Karpas-422 (cell line): ENCODE results near the gene SFTA2. TPM values are rescaled to one million over a fixed set of nuclear protein-coding genes. Genes with fewer than 3 reads are reported as not detected.
"Not testable (repeated sequence)": the region's sequence is repeated elsewhere in the genome, so short reads cannot be mapped to it uniquely, and the experiment has no call there.

Experiments
- DNase-seq: peaks from one replicate; pipeline ENCODE4 v3.0.0-alpha.2; 2015
- H2AFZ ChIP-seq: fragments of 200-600 bp; sonication (generic); 2 replicates; pipeline ENCODE4 v1.6.1; 2014; ENCODE audit warnings: antibody characterized with exemption, low read length, mixed read lengths
- H3K27ac ChIP-seq: fragments of 200-600 bp; sonication (generic); 2 replicates; pipeline ENCODE4 v1.5.1; 2014; ENCODE audit warnings: mild to moderate bottlenecking, low read length, moderate library complexity
- H3K27me3 ChIP-seq: fragments of 200-600 bp; sonication (generic); 2 replicates; pipeline ENCODE4 v1.6.1; 2014; ENCODE audit warnings: low read length, mixed read lengths
- H3K36me3 ChIP-seq: fragments of 200-600 bp; sonication (generic); 2 replicates; pipeline ENCODE4 v1.6.1; 2014; ENCODE audit warnings: low read length, mixed read lengths; ENCODE audit not compliant: insufficient read depth
- H3K4me1 ChIP-seq: fragments of 200-600 bp; sonication (generic); 2 replicates; pipeline ENCODE4 v1.6.1; 2014; ENCODE audit warnings: mild to moderate bottlenecking, low read length, mixed read lengths
- H3K4me2 ChIP-seq: fragments of 200-600 bp; sonication (generic); 2 replicates; pipeline ENCODE4 v1.6.1; 2014; ENCODE audit warnings: low read length, low read depth, mild to moderate bottlenecking; ENCODE audit not compliant: poor library complexity, severe bottlenecking
- H3K4me3 ChIP-seq: fragments of 200-600 bp; sonication (generic); 2 replicates; pipeline ENCODE4 v1.5.1; 2014; ENCODE audit warnings: mild to moderate bottlenecking, antibody characterized with exemption, low read length, mixed read lengths
- H3K79me2 ChIP-seq: fragments of 200-600 bp; sonication (generic); 2 replicates; pipeline ENCODE4 v1.6.1; 2014; ENCODE audit warnings: mild to moderate bottlenecking, low read length, mixed read lengths
- H3K9ac ChIP-seq: fragments of 200-600 bp; sonication (generic); 2 replicates; pipeline ENCODE4 v1.6.0; 2014; ENCODE audit warnings: low read length
- H3K9me2 ChIP-seq: fragments of 200-600 bp; sonication (generic), shearing (Covaris generic); replicated peaks from 2 replicates; pipeline ENCODE4 v1.6.0; 2014; ENCODE audit warnings: mild to moderate bottlenecking, low read length, moderate library complexity; ENCODE audit not compliant: insufficient read depth
- H3K9me3 ChIP-seq: fragments of 300-700, 200-600 bp; sonication (generic); 2 replicates; pipeline ENCODE4 v1.6.1; 2014; ENCODE audit warnings: low read length, mixed read lengths
- H4K20me1 ChIP-seq: fragments of 200-600 bp; sonication (generic); 2 replicates; pipeline ENCODE4 v1.6.1; 2014; ENCODE audit warnings: mild to moderate bottlenecking, antibody characterized with exemption, low read length, low read depth; ENCODE audit not compliant: insufficient read depth
- total RNA-seq: library from RNA; depleted of rRNA; stranded (reverse); fragments of >200 nt; shearing (Covaris generic); gene quantifications from 2 replicates; pipeline ENCODE4 v1.2.3, GENCODE V29; 2014; ENCODE audit warnings: low replicate concordance; rRNA removed

The SFTA2 gene
- not detected in 2 replicates for total RNA-seq

DNA sequence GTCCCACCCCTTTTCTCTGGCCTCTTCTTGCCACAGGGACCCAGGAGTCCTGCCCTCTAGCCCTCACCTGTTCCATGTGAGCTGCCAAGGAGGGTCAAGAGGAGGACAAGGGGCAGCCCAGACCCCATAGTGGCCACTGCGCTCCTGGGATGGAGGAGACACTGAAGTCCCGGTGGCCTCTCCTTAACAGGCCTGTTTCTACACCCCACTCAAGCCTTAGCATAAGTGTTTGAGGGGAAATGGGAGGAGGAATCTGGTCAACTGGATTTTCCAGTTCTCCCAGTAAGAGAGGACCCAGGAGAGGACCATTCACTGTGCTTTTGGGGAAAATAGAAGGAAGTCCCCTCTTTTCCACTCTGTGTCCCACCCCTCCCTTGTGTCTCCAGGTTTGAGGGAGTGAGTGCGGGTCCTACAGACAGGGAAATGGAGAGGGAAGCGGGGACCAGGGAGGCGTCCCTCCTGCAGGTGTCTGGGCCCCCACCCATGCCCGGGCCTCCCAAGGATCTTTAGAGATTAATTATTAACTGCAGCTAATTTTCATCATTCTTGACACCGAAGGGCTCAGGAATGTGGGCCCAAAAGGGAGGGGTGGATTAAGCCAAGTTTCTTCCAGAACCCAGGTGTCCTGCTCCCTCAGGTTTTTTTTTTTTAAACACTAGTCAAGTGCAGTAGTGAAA, at the start of gene SFTA2:
SFTA2 (minus strand) TSS at position 202 of the 677 bp plus-strand sequence; CDS start at position 128, 74 bp downstream.
- Histone ChIP-seq H2AFZ (no peak within 1 kb of the TSS), H3K79me2 (no peaks in the 10 kb centered on the region), H3K9me3 (no peaks in the 10 kb centered on the region), H4K20me1 (no peaks in the 10 kb centered on the region), H3K4me1 (no peaks in the 10 kb centered on the region), H3K4me3 (no peak within 1 kb of the TSS), H3K4me2 (no peak within 1 kb of the TSS), H3K9me2 (no peaks in the 10 kb centered on the region), H3K27me3 (no peaks in the 10 kb centered on the region), H3K9ac (no peak within 1 kb of the TSS), H3K36me3 (no peaks in the 10 kb centered on the region), H3K27ac (no peak within 1 kb of the TSS)
- DNase-seq: no peak

DNA sequence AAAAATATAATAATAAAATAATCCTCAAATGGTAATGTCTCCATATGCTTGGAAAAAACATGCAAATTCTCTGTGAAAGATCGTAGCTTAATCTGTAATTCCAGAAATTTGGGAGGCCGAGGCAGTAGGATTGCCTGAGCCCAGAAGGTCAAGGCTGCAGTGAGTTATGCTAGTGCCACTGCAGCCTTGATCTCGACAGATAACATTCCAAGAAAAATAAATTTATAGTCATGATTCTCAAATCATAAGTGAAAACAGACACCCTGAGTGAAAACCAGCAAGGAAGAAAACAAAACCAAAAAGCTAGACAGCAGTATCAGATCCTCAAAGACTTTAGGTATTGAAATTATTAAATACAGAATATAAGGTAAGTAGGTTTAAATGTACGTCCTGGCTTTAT, 47.7 kb upstream of the SFTA2 start:
- Histone ChIP-seq H3K27me3 (no peaks in the 10 kb centered on the region), H3K4me3 (no peak overlapping the region), H4K20me1 (no peaks in the 10 kb centered on the region), H3K4me1 (peaks cover 5% of the 10 kb centered on the region), H3K9me2 (no peaks in the 10 kb centered on the region), H3K27ac (no peak overlapping the region), H2AFZ (no peak overlapping the region), H3K79me2 (no peaks in the 10 kb centered on the region), H3K9me3 (no peaks in the 10 kb centered on the region), H3K4me2 (no peak overlapping the region), H3K36me3 (no peaks in the 10 kb centered on the region), H3K9ac (no peak overlapping the region)
- no peak for DNase-seq

DNA sequence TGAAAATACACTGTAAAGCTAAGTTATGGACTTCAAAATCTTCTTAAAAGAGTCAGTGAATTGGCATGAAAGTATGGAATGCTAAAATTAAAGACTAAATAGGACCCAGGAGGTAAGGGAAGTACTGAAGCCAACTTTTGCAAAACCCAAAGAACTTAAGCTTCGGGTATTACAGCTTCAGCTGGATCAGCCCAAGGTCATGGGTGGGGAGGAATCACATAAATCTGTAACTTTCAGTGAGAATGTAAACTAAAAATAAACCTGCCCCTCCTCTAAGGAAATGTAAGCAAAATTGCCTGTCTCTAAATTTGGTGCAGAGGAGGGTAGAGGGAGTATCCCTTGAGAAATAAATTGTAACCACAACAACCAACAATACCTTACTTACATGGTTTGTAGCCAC, 47.2 kb upstream of the SFTA2 start:
- no peaks in the 10 kb centered on the region for H3K9me3 ChIP-seq
- H3K27me3 ChIP-seq: no peaks in the 10 kb centered on the region
- H3K27ac ChIP-seq: no peak overlapping the region
- no peaks in the 10 kb centered on the region for H4K20me1 ChIP-seq
- no peak overlapping the region for H3K9ac ChIP-seq
- H3K36me3 ChIP-seq: no peaks in the 10 kb centered on the region
- H3K4me3 ChIP-seq: no peak overlapping the region
- H3K4me2 ChIP-seq: no peak overlapping the region
- H2AFZ ChIP-seq: no peak overlapping the region
- no peaks in the 10 kb centered on the region for H3K9me2 ChIP-seq
- DNase-seq: no peak
- H3K79me2 ChIP-seq: no peaks in the 10 kb centered on the region
- peaks cover 5% of the 10 kb centered on the region for H3K4me1 ChIP-seq

DNA sequence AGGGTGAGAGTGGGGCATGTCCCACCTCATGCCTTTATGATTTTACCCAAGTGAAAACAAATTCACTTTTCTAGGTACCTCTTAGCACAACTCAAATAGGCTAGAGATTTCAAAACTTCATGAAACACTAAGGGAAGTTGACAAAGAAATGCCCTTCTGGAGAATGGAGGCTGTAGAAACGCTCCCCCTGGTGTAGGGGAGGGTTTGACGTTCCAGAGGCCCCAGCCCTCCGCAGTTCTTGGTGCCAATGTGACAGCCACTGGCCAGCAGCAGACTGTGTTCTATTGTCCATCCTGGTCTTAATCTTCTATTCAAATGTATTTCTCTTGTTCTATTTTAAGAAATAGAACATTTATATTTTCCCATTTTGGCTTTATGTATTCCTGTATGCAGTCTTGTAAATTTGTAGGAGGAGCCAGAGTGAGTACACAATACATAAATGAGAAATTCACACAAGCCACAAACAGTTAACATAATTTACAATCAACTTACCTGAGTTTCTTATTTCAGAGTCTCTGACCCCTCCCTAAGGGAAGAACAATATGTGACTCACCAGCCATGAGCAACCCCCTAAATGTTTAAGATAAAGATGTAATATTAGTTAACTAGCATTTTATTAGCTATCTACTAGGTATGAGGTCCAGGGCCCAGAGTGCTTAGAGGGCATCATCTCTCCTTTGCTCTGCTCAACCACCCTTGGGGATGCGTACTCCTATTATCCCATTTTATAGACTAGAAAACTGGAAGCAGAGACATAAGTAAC, 42.7 kb upstream of the SFTA2 start:
- Histone ChIP-seq H3K27ac (no peak overlapping the region), H3K9me2 (no peaks in the 10 kb centered on the region), H3K4me1 (peaks cover 5% of the 10 kb centered on the region), H2AFZ (no peak overlapping the region), H3K9ac (no peak overlapping the region), H3K79me2 (no peaks in the 10 kb centered on the region), H3K4me2 (no peak overlapping the region), H3K36me3 (no peaks in the 10 kb centered on the region), H4K20me1 (no peaks in the 10 kb centered on the region), H3K27me3 (no peaks in the 10 kb centered on the region), H3K4me3 (no peak overlapping the region), H3K9me3 (no peaks in the 10 kb centered on the region)
- DNase-seq: no peak

DNA sequence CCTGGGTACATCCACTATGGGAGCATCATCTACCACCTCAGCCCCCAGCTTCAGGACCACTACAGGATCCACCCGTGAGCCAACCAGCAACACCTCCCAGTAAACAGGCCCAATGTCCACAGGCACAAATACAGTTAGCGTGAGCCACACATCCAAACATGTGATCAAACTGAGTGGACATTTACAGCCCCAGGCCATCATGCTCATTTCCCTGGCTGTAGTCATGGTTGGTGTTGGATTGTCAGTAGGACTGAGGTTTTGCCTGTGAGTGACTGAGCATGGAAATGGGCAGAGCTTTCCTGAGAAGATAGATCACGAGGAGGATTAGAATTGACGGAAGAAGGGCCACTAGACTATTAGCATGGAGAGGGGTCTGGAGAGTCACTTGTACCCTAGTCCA, 40.8 kb upstream of the SFTA2 start:
- H3K9me2 ChIP-seq: no peaks in the 10 kb centered on the region

DNA sequence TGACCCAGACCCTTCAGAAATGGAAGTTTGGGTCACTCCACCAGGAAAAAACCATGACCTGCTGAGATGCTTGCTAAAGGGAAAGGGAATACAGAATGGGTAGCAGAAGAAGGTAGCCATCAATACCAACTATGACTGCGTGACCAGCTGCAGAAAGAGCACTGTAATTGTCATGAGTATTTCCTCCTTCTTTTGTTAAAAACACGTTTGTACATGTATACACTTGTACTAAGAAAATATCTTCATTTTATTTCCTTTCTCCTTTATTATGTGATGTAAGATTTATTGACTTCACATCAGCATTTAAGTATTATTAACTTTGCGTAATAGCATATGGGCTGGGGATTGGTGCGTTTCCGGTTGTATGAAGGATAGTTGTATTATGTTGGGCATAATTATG, 39.0 kb upstream of the SFTA2 start:
- DNase-seq: no peak
- no peak overlapping the region for H3K4me2 ChIP-seq
- no peak overlapping the region for H2AFZ ChIP-seq
- H3K79me2 ChIP-seq: no peaks in the 10 kb centered on the region
- no peak overlapping the region for H3K9ac ChIP-seq
- H3K27ac ChIP-seq: no peak overlapping the region
- H3K36me3 ChIP-seq: no peaks in the 10 kb centered on the region
- H3K4me1 ChIP-seq: no peaks in the 10 kb centered on the region
- H3K4me3 ChIP-seq: no peak overlapping the region
- no peaks in the 10 kb centered on the region for H3K27me3 ChIP-seq
- no peaks in the 10 kb centered on the region for H3K9me3 ChIP-seq
- H3K9me2 ChIP-seq: no peaks in the 10 kb centered on the region
- no peaks in the 10 kb centered on the region for H4K20me1 ChIP-seq

More for the DNA sequence above, 40.8 kb upstream of the SFTA2 start:
- Histone ChIP-seq H3K9me3 (no peaks in the 10 kb centered on the region), H4K20me1 (no peaks in the 10 kb centered on the region), H3K4me1 (no peaks in the 10 kb centered on the region), H3K4me3 (no peak overlapping the region), H3K27ac (no peak overlapping the region), H3K9ac (no peak overlapping the region), H3K4me2 (no peak overlapping the region), H2AFZ (no peak overlapping the region), H3K79me2 (no peaks in the 10 kb centered on the region), H3K36me3 (no peaks in the 10 kb centered on the region), H3K27me3 (no peaks in the 10 kb centered on the region)
- no peak for DNase-seq

DNA sequence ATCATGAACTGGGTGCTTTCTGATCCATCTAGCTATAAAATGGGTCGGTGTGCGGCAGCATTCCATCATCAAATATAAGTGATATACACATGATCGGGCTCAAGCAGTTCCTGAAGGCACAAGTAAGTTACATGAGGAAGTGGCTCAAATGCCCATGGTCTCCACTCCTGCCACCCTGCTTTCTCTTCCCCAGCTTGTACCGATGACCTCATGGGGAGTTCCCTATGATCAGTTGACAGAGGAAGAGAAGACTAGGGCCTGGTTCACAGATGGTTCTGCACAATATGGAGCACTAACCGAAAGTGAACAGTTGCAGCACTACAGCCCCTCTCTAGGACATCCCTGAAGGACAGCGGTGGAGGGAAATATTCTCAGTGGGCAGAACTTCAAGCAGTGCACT, 37.2 kb upstream of the SFTA2 start:
- H3K79me2 ChIP-seq, H3K4me3 ChIP-seq, H3K27ac ChIP-seq, H3K4me2 ChIP-seq, H3K9me2 ChIP-seq, H3K4me1 ChIP-seq, H3K9me3 ChIP-seq, H4K20me1 ChIP-seq, H3K9ac ChIP-seq, H3K36me3 ChIP-seq, H3K27me3 ChIP-seq, H2AFZ ChIP-seq, DNase-seq: not testable (repeated sequence)

DNA sequence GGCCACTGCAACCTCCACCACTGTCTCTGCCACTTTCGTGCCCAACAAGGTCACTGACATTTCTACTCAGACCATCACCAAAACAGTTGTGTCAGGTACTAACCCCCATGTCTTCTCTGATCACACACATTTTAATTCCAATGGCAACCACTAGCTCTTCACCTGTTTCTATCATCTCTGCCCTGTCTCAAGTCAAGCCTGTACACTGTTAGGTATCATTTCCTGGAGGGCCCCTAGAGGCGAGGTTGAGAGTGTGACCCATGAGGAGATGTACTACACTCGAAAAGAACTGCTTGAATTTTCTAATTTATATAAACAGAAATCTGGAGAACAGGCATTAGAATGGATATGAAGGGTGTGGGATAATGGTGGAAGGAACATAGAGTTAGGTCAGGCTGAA, 34.2 kb upstream of the SFTA2 start:
- no peak overlapping the region for H3K4me3 ChIP-seq
- no peaks in the 10 kb centered on the region for H3K79me2 ChIP-seq
- H3K27ac ChIP-seq: no peak overlapping the region
- no peaks in the 10 kb centered on the region for H3K9me2 ChIP-seq
- H3K27me3 ChIP-seq: no peaks in the 10 kb centered on the region
- H2AFZ ChIP-seq: no peak overlapping the region
- DNase-seq: no peak
- no peaks in the 10 kb centered on the region for H3K9me3 ChIP-seq
- no peak overlapping the region for H3K4me2 ChIP-seq
- no peaks in the 10 kb centered on the region for H3K4me1 ChIP-seq
- H3K36me3 ChIP-seq: no peaks in the 10 kb centered on the region
- H3K9ac ChIP-seq: no peak overlapping the region
- no peaks in the 10 kb centered on the region for H4K20me1 ChIP-seq
